NOMO-1 (cell line): ENCODE results near the gene ATF7IP2.
"Not testable (repeated sequence)": the region's sequence is repeated elsewhere in the genome, so short reads cannot be mapped to it uniquely, and the experiment has no call there.

Source experiments
- DNase-seq, 2 experiments: peaks; one replicate each; lab custom pipeline; 2025; ENCODE audit not compliant: unreplicated experiment in 2 of 2; lab: John Stamatoyannopoulos, UW

Gene ATF7IP2

GRCh38 chr16:10385725-10386516 is at the start of gene ATF7IP2:
Gene ATF7IP2, plus strand, starts transcription at chr16:10386061. Its CDS starts 44,560 bp downstream, at chr16:10430621.
- peak; percentile 85 to 88 for DNase-seq

GRCh38 chr16:10338426-10338825 is 47.4 kb upstream of the ATF7IP2 start:
- no peak for DNase-seq

- peak; percentile 72 to 84 for DNase-seq
Observed at GRCh38 chr16:10339777-10340732, 45.8 kb upstream of the ATF7IP2 start.

GRCh38 chr16:10343124-10343760 is 42.6 kb upstream of the ATF7IP2 start:
- no peak for DNase-seq

GRCh38 chr16:10344699-10345098 is 41.2 kb upstream of the ATF7IP2 start:
- DNase-seq = not testable (repeated sequence)

GRCh38 chr16:10345629-10346028 is 40.2 kb upstream of the ATF7IP2 start:
- no peak for DNase-seq

- no peak for DNase-seq
Observed at GRCh38 chr16:10349851-10350250, 36.0 kb upstream of the ATF7IP2 start.

DNA sequence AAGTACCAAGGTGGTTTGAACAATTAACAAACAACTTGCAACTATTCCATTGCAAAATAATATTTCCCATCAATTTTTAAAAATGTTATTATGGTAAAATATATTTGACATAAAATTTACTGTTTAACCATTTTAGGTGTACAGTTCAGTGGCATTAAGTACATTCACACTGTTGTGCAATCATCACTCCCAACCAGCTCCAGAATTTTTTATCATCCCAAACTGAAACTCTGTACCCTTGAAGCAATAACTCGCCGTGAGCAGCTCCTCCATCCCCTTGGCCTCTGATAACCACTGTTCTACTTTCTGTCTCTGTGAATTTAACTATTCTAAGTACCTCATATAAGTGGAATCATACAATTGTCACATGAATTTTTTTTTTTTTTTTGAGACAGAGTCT is 33.6 kb upstream of the ATF7IP2 start:
- no peak for DNase-seq

DNA sequence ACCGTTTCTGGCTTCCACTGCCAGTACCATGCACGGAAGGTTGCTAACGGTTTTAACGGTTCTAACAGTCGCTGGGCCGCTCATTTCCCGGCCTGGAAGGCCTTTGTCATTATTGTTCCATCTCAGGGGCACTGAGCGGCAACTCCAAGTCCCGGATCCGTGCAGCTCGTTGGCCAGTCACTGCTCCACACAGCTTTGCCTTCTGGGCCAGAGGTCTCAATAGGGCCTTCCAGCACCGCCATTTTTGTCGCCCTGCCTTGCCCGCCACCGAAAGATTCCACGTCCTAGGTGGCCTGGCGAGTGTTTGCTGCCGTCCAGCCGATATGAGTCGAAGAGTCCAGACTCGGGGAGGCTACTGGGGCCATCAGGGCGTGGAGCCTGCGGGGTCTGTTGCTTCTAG is 30.3 kb upstream of the ATF7IP2 start:
- DNase-seq = no peak

GRCh38 chr16:10356870-10357842 is 28.7 kb upstream of the ATF7IP2 start:
- no peak for DNase-seq

DNA sequence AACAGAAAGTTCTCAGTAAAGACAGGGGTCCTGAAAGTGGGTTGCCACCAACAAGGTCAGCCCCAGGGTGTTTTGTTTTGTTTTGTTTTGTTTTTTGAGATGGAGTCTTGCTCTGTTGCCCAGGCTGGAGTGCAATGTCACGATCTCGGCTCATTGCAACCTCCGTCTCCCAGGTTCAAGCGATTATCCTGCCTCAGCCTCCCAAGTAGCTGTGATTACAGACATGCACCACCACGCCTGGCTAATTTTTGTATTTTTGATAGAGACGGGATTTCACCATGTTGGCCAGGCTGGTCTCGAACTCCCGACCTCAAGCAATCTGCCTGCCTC is 24.1 kb upstream of the ATF7IP2 start:
- not testable (repeated sequence) for DNase-seq

- DNase-seq = peak; percentile 76 to 84
Observed at GRCh38 chr16:10362077-10362863, 23.6 kb upstream of the ATF7IP2 start.

GRCh38 chr16:10362864-10363197 is 23.0 kb upstream of the ATF7IP2 start:
- DNase-seq = not testable (repeated sequence)

DNA sequence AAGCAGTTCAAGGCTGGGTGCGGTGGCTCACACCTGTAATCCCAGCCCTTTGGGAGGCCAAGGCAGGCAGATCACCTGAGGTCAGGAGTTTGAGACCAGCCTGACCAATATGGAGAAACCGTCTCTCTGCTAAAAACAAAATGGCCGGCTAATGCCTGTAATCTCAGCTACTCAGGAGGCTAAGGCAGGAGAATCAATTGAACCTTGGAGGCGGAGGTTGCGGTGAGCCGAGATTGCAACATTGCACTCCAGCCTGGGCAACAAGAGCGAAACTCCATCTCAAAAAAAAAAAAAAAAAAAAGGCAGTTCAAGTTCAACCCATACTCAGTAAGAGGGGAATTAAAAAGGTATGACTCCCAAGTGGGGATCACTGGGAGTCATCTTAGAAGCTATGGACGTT is 19.2 kb upstream of the ATF7IP2 start:
- not testable (repeated sequence) for DNase-seq

GRCh38 chr16:10367616-10368188 is 18.2 kb upstream of the ATF7IP2 start:
- no peak for DNase-seq

DNA sequence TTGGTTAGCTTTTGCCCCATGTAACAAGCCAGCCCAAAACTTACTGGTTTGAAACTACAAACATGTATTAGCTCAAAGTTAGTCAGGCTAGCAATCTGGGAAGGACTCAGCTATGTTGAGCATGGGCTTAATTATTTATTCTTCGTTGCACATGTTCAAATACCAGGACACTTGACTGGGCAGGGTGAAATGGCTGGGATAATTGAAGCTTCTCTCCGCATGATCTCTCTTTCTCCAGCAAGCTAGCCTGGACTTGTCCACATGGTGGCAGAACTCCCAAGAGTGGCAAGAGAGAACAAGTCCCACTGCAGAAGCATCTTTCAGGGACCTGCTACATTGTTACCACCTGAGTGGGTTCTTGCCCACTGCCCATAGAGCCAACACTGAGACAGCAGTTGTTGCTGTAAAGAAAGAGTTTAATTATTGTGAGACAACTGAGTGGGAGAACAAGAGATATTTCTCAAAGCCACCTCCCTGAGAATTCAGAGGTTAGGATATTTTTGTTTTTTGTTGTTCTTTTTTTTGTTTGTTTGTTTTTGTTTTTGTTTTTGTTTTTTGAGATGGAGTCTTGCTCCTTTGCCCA is 16.8 kb upstream of the ATF7IP2 start:
- DNase-seq = no peak

DNA sequence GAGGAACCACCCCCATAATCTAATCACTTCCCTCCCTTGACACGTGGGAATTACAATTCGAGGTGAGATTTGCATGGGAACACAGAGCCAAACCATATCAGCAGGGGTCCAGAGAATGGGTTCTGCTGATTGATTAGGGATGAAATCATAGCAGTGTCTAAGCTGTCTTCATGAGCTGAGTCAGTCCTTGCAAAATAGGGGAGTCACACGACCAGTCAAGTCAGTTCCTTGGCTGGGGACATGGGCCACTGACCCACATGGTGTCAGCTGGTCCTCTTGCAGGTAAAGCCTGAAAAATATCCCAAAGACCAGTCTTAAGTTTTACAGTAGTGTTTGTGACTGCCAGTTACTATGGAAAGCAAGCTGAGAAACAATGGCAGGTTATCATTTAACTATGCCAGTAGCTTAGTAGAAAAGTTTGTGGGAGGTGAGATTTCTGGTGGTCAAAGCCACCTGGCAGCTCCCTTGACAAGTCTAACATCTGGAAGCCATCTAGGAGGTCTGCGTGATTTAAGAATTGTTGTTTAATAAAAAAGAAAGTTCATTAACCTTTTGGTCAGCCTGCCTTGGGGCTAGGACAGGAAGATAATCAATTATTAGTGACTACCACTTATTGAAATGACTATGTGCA is 15.7 kb upstream of the ATF7IP2 start:
- no peak for DNase-seq

DNA sequence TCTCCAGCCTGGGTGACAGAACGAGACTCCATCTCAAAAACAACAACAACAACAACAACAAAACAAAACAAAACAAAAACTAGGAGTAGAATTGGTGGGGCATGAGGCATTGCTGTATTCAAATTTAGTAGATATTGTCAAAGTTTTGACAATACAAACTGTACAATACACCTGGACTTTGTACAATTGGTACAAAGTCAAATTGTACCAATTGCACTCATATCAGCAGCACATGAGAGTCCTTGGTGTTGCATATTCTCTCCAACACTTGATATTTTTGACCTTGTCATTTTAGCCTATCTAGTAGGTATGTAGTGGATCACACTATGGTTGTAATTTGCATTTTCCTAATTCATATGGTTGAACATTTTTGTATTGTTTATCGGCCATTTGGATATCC is 14.3 kb upstream of the ATF7IP2 start:
- no peak for DNase-seq
